ENCODE results near the gene CNN2. TPM values are rescaled to one million over a fixed set of nuclear protein-coding genes. Genes with fewer than 3 reads are reported as not detected.

The CNN2 gene
- total and polyA plus RNA-seq, 9 of the 15 experiments (the other 6 are each of a cell fraction or from before 2014, with no cell fraction given), result 12.1 to 174 (median 52.7) TPM

GRCh38 chr19:980133-980998 is 46.0 kb upstream of the CNN2 start (continued):
- TF ChIP-seq ZNF668 (CRISPR knock-in tag; IDR thresholded peaks at IDR 0.05) (no peak; the same call in 1 of the 2 replicates), TAF1 (IDR thresholded peaks at IDR 0.05; ENCODE audit: control insufficient read depth, extremely low read depth, insufficient read depth, low read length, severe bottlenecking) (peak; percentile 38), CEBPB (tag; IDR thresholded peaks at IDR 0.05) (no peak), RBM39 (optimal IDR thresholded peaks at IDR 0.05; ENCODE audit: low read depth, low read length) (no peak), ATF1 (CRISPR knock-in tag; IDR thresholded peaks at IDR 0.05) (no peak), ATF1 (tag; IDR thresholded peaks at IDR 0.05) (peak; percentile 85), ZNF449 (CRISPR knock-in tag; IDR thresholded peaks at IDR 0.05) (0 out of 2 replicates have a peak, but pooled peaks have one; percentile 39), IRF2 (CRISPR knock-in tag; IDR thresholded peaks at IDR 0.05) (no peak), OTX1 (CRISPR knock-in tag; IDR thresholded peaks at IDR 0.05) (no peak), HDAC8 (tag; IDR thresholded peaks at IDR 0.05) (0 out of 2 replicates have a peak, but pooled peaks have one; percentile 53), ETV1 (tag; conservative IDR thresholded peaks at IDR 0.05; ENCODE audit: low read depth) (0 out of 2 replicates have a peak, but pooled peaks have one; percentile 23), SRSF9 (IDR thresholded peaks at IDR 0.05; ENCODE audit: borderline replicate concordance, low read depth, low read length) (no peak), ARID1B (IDR thresholded peaks at IDR 0.05) (peak; percentile 84), NKRF (IDR thresholded peaks at IDR 0.05; ENCODE audit: borderline replicate concordance) (peak; percentile 50; the same call in 1 of the 2 replicates), ZNF589 (CRISPR knock-in tag; IDR thresholded peaks at IDR 0.05; ENCODE audit: low read depth) (peak; percentile 80), MTA2 (IDR thresholded peaks at IDR 0.05; ENCODE audit: low read depth) (peak; percentile 69), XRCC5 (IDR thresholded peaks at IDR 0.05; ENCODE audit: low read depth, low read length) (peak; percentile 72; the same call in 1 of the 2 replicates), POU5F1 (IDR thresholded peaks at IDR 0.05; ENCODE audit: borderline replicate concordance, low read depth, low read length, partially characterized antibody) (no peak), NCOA1 (IDR thresholded peaks at IDR 0.05; ENCODE audit: low read depth) (peak; percentile 63; the same call in 1 of the 2 replicates), STAT5A (IDR thresholded peaks at IDR 0.05; ENCODE audit: borderline replicate concordance, low read length) (peak; percentile 94), ZNF175 (CRISPR knock-in tag; IDR thresholded peaks at IDR 0.05; ENCODE audit: low read depth) (peak; percentile 70; the same call in 1 of the 2 replicates), ZNF644 (tag; IDR thresholded peaks at IDR 0.05; ENCODE audit: low read depth) (peak; percentile 69; the same call in 1 of the 2 replicates), MAZ (CRISPR knock-in tag; conservative IDR thresholded peaks at IDR 0.05 in 1 of 2, IDR thresholded peaks at IDR 0.05 in 1 of 2) (peak; percentile 85 to 95)
- TF ChIP-seq, protein P1, sequence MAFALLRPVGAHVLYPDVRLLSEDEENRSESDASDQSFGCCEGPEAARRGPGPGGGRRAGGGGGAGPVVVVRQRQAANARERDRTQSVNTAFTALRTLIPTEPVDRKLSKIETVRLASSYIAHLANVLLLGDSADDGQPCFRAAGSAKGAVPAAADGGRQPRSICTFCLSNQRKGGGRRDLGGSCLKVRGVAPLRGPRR (CRISPR knock-in tag; IDR thresholded peaks at IDR 0.05), result 0 out of 2 replicates have a peak, but pooled peaks have one; percentile 74
